BLaER1 (cell line): ENCODE results near the gene MRPL55.

Experiments used
- H3K27ac ChIP-seq: shearing (Covaris generic); formaldehyde crosslinking; 2 replicates; pipeline ENCODE4 v1.8.1; 2022
- H3K27me3 ChIP-seq: shearing (Covaris generic); formaldehyde crosslinking; 2 replicates; pipeline ENCODE4 v1.8.1; 2022
- H3K36me3 ChIP-seq: shearing (Covaris generic); formaldehyde crosslinking; 2 replicates; pipeline ENCODE4 v1.8.1; 2022
- H3K4me1 ChIP-seq: shearing (Covaris generic); formaldehyde crosslinking; 2 replicates; pipeline ENCODE4 v1.8.1; 2022
- H3K4me2 ChIP-seq: shearing (Covaris generic); formaldehyde crosslinking; 2 replicates; pipeline ENCODE4 v1.8.1; 2022
- H3K4me3 ChIP-seq: shearing (Covaris generic); formaldehyde crosslinking; 2 replicates; pipeline ENCODE4 v1.8.1; 2022
- H3K9ac ChIP-seq: shearing (Covaris generic); formaldehyde crosslinking; 2 replicates; pipeline ENCODE4 v1.8.1; 2022
- H3K9me3 ChIP-seq: shearing (Covaris generic); formaldehyde crosslinking; 2 replicates; pipeline ENCODE4 v1.8.1; 2022
- H4K20me1 ChIP-seq: shearing (Covaris generic); formaldehyde crosslinking; 2 replicates; pipeline ENCODE4 v1.8.1; 2022
- Cebpa-rat ChIP-seq: shearing (Covaris generic); IDR thresholded peaks from 2 replicates; pipeline ENCODE4 v1.8.1; 2022

Gene MRPL55

GRCh38 chr1:228148196-228148861 lies 39.2 kb upstream of the MRPL55 start:
- peaks cover 52% of the 10 kb centered on the region for H3K36me3 ChIP-seq
- peak overlapping the region; percentile 73 for H3K4me2 ChIP-seq
- no peak overlapping the region for H3K4me3 ChIP-seq
- H3K4me1 ChIP-seq = peaks cover 81% of the 10 kb centered on the region
- H3K27ac ChIP-seq = peak overlapping the region; percentile 73
- H3K27me3 ChIP-seq = no peaks in the 10 kb centered on the region
- H3K9me3 ChIP-seq = no peaks in the 10 kb centered on the region
- no peak for TF ChIP-seq Cebpa-rat
- peaks cover 95% of the 10 kb centered on the region for H4K20me1 ChIP-seq
- H3K9ac ChIP-seq = peak overlapping the region; percentile 64

GRCh38 chr1:228147768-228148167 lies 38.7 kb upstream of the MRPL55 start:
- Histone ChIP-seq H4K20me1 (peaks cover 99% of the 10 kb centered on the region), H3K4me2 (peak overlapping the region; percentile 73), H3K9ac (peak overlapping the region; percentile 64), H3K9me3 (no peaks in the 10 kb centered on the region), H3K4me3 (no peak overlapping the region), H3K36me3 (peaks cover 52% of the 10 kb centered on the region), H3K27ac (peak overlapping the region; percentile 73), H3K4me1 (peaks cover 82% of the 10 kb centered on the region), H3K27me3 (no peaks in the 10 kb centered on the region)
- no peak for TF ChIP-seq Cebpa-rat

GRCh38 chr1:228147151-228147693 lies 38.1 kb upstream of the MRPL55 start:
- Histone ChIP-seq H3K9me3 (no peaks in the 10 kb centered on the region), H3K27me3 (no peaks in the 10 kb centered on the region), H3K4me2 (peak overlapping the region; percentile 73), H3K4me1 (peaks cover 82% of the 10 kb centered on the region), H3K4me3 (no peak overlapping the region), H3K9ac (peak overlapping the region; percentile 64; the same call in 1 of the 2 replicates), H3K36me3 (peaks cover 52% of the 10 kb centered on the region), H4K20me1 (peaks cover 99% of the 10 kb centered on the region), H3K27ac (peak overlapping the region; percentile 73)
- TF ChIP-seq Cebpa-rat = no peak

- no peak overlapping the region; the same call in 1 of the 2 replicates for H3K4me2 ChIP-seq
- TF ChIP-seq Cebpa-rat = no peak
- no peak overlapping the region for H3K4me3 ChIP-seq
- H3K4me1 ChIP-seq = peaks cover 83% of the 10 kb centered on the region
- peaks cover 99% of the 10 kb centered on the region for H4K20me1 ChIP-seq
- no peaks in the 10 kb centered on the region for H3K9me3 ChIP-seq
- 0 out of 2 replicates have a peak overlapping the region, but pooled peaks have one; percentile 30 for H3K27ac ChIP-seq
- H3K9ac ChIP-seq = no peak overlapping the region
- H3K36me3 ChIP-seq = peaks cover 52% of the 10 kb centered on the region
- H3K27me3 ChIP-seq = no peaks in the 10 kb centered on the region
These were observed 37.5 kb upstream of the MRPL55 start for GRCh38 chr1:228146417-228147150.

GRCh38 chr1:228145463-228146416 lies 36.6 kb upstream of the MRPL55 start:
- no peaks in the 10 kb centered on the region for H3K27me3 ChIP-seq
- peaks cover 52% of the 10 kb centered on the region for H3K36me3 ChIP-seq

GRCh38 chr1:228144993-228145343 lies 35.9 kb upstream of the MRPL55 start:
- Histone ChIP-seq H3K9me3 (no peaks in the 10 kb centered on the region), H3K27me3 (no peaks in the 10 kb centered on the region), H3K4me2 (peak overlapping the region; percentile 91), H3K9ac (peak overlapping the region; percentile 69), H3K27ac (peak overlapping the region; percentile 56), H4K20me1 (peaks cover 98% of the 10 kb centered on the region), H3K36me3 (peaks cover 50% of the 10 kb centered on the region), H3K4me3 (no peak overlapping the region), H3K4me1 (peaks cover 85% of the 10 kb centered on the region)
- TF ChIP-seq Cebpa-rat = no peak

More at GRCh38 chr1:228145463-228146416, 36.6 kb upstream of the MRPL55 start:
- Histone ChIP-seq H3K9ac (peak overlapping the region; percentile 69; the same call in 1 of the 2 replicates), H4K20me1 (peaks cover 99% of the 10 kb centered on the region), H3K4me2 (peak overlapping the region; percentile 91), H3K4me3 (no peak overlapping the region), H3K27ac (peak overlapping the region; percentile 56), H3K9me3 (no peaks in the 10 kb centered on the region), H3K4me1 (peaks cover 87% of the 10 kb centered on the region)
- TF ChIP-seq Cebpa-rat = no peak

GRCh38 chr1:228144193-228144992 lies 35.3 kb upstream of the MRPL55 start:
- Histone ChIP-seq H3K36me3 (peaks cover 45% of the 10 kb centered on the region), H3K27ac (peak overlapping the region; percentile 56), H3K9ac (peak overlapping the region; percentile 69), H3K9me3 (no peaks in the 10 kb centered on the region), H3K4me2 (peak overlapping the region; percentile 91), H4K20me1 (peaks cover 92% of the 10 kb centered on the region), H3K4me3 (peak overlapping the region; percentile 42; the same call in 1 of the 2 replicates), H3K27me3 (no peaks in the 10 kb centered on the region), H3K4me1 (peaks cover 83% of the 10 kb centered on the region)
- no peak for TF ChIP-seq Cebpa-rat

GRCh38 chr1:228143480-228144192 lies 34.5 kb upstream of the MRPL55 start:
- H3K27ac ChIP-seq = peak overlapping the region; percentile 90
- no peaks in the 10 kb centered on the region for H3K27me3 ChIP-seq
- no peaks in the 10 kb centered on the region for H3K9me3 ChIP-seq
- H4K20me1 ChIP-seq = peaks cover 85% of the 10 kb centered on the region
- H3K4me1 ChIP-seq = peaks cover 83% of the 10 kb centered on the region
- H3K4me2 ChIP-seq = peak overlapping the region; percentile 91
- peaks cover 38% of the 10 kb centered on the region for H3K36me3 ChIP-seq
- H3K9ac ChIP-seq = peak overlapping the region; percentile 69
- H3K4me3 ChIP-seq = no peak overlapping the region; the same call in 1 of the 2 replicates
- no peak for TF ChIP-seq Cebpa-rat
